GM12878 (cell line): ENCODE results near the gene SYNGR3. TPM values are rescaled to one million over a fixed set of nuclear protein-coding genes. Genes with fewer than 3 reads are reported as not detected.

Experiments
- ATAC-seq: fragments of 200-7000 bp; cut with Tn5 transposase; 3 replicates; pipeline ENCODE4 v1.9.1; 2020; ENCODE audit warnings: mild to moderate bottlenecking, moderate library complexity
- BruUV-seq: library from RNA; stranded (reverse); fragments of 400-500 nt; replicated peaks from 2 replicates; lab custom pipeline; 2021; lab: Mats Ljungman, UMichigan
- CTCF ChIA-PET: fragments of 300-600 bp; sonication (Branson Sonifier 250); formaldehyde crosslinking; extraction: SDS; loops from one replicate; lab custom pipeline; 2021; ENCODE audit warnings: inconsistent platforms; lab: Yijun Ruan, JAX
- POLR2A ChIA-PET: fragments of 350-600 bp; formaldehyde crosslinking; extraction: SDS; loops from one replicate; lab custom pipeline; 2021; ENCODE audit warnings: inconsistent platforms; lab: Charles Lee
- RAD21 ChIA-PET: fragments of 300-600 bp; sonication (Branson Sonifier 250); formaldehyde crosslinking; loops from one replicate; lab custom pipeline; 2023; ENCODE audit warnings: antibody characterized with exemption; ENCODE audit not compliant: unreplicated experiment; lab: Charles Lee
- SMC1A ChIA-PET: fragments of 300-600 bp; sonication (Branson Sonifier 250); formaldehyde crosslinking; loops from one replicate; lab custom pipeline; 2023; ENCODE audit not compliant: unreplicated experiment, uncharacterized antibody; lab: Charles Lee
- DNase-seq: peaks from one replicate; pipeline ENCODE4 v3.0.0-alpha.2; 2011; ENCODE audit warnings: low read depth, low spot score
- FAIRE-seq: peaks from 3 replicates; lab custom pipeline; 2011; peaks lifted over from hg19 to GRCh38; lab: Jason Lieb, UNC
- H2AFZ ChIP-seq: 2 replicates; pipeline ENCODE4 v1.6.0; 2011; ENCODE audit warnings: low read depth, low read length, control low read depth; ENCODE audit not compliant: control insufficient read depth
- H3K27ac ChIP-seq: 2 replicates; pipeline ENCODE4 v1.5.1; 2011; ENCODE audit warnings: control low read depth; ENCODE audit not compliant: control insufficient read depth, insufficient read depth
- H3K27me3 ChIP-seq, 2 experiments: replicated peaks in 1 of 2; 2 replicates each; pipeline versions ENCODE4 v1.6.0 to v1.6.1; 2011; ENCODE audit warnings: low read length in 1 of 2; ENCODE audit not compliant: control insufficient read depth in 2 of 2, insufficient read depth in 2 of 2
- H3K36me3 ChIP-seq, 2 experiments: 2 replicates each; pipeline ENCODE4 v1.5.1; 2011; ENCODE audit warnings: low read length in 1 of 2; ENCODE audit not compliant: control insufficient read depth in 2 of 2, insufficient read depth in 2 of 2
- H3K4me1 ChIP-seq: 2 replicates; pipeline ENCODE4 v1.6.1; 2011; ENCODE audit warnings: mild to moderate bottlenecking, low read length, moderate library complexity, mixed read lengths; ENCODE audit not compliant: control insufficient read depth, insufficient read depth
- H3K4me2 ChIP-seq: 2 replicates; pipeline ENCODE4 v1.6.0; 2011; ENCODE audit warnings: control low read depth; ENCODE audit not compliant: control insufficient read depth, insufficient read depth
- H3K4me3 ChIP-seq: fragments of 200-600 bp; sonication (generic); 2 replicates; pipeline ENCODE4 v1.5.1; 2016
- H3K79me2 ChIP-seq: 2 replicates; pipeline ENCODE4 v1.6.0; 2011; ENCODE audit warnings: low read length; ENCODE audit not compliant: control insufficient read depth, insufficient read depth
- H3K9ac ChIP-seq: 2 replicates; pipeline ENCODE4 v1.8.0; 2011; ENCODE audit warnings: low read length, control low read depth, mixed read lengths; ENCODE audit not compliant: control insufficient read depth, insufficient read depth
- H3K9me3 ChIP-seq: replicated peaks from 3 replicates; pipeline ENCODE4 v1.5.1; 2011; ENCODE audit warnings: mild to moderate bottlenecking, low read length; ENCODE audit not compliant: control insufficient read depth, insufficient read depth
- H4K20me1 ChIP-seq: 2 replicates; pipeline ENCODE4 v1.6.0; 2011; ENCODE audit not compliant: control insufficient read depth, insufficient read depth
- CHD1 ChIP-seq: IDR thresholded peaks from 2 replicates; pipeline ENCODE4 v1.6.1; 2012; ENCODE audit warnings: low read depth, low read length, improper control_type of control experiment
- EP300 ChIP-seq, 2 experiments: fragments of 150-350 bp in 1 of 2; IDR thresholded peaks; 2 replicates each; pipeline ENCODE4 v1.6.1; 2011 to 2012; ENCODE audit warnings: low read depth in 2 of 2, low read length in 2 of 2, borderline replicate concordance in 1 of 2, improper control_type of control experiment in 1 of 2, inconsistent platforms in 1 of 2; ENCODE audit not compliant: control insufficient read depth in 1 of 2
- EZH2 ChIP-seq: IDR thresholded peaks from 2 replicates; pipeline ENCODE4 v1.6.1; 2012; ENCODE audit warnings: low read depth, mild to moderate bottlenecking, control low read depth, inconsistent platforms, low read length, borderline replicate concordance; ENCODE audit not compliant: control insufficient read depth
- GATAD2B ChIP-seq: fragments of 450-650 bp; conservative IDR thresholded peaks from 2 replicates; pipeline ENCODE4 v1.6.1; 2017; ENCODE audit warnings: low read depth, mild to moderate bottlenecking, moderate library complexity
- IKZF2 ChIP-seq, 2 experiments: fragments of 450-650 bp; IDR thresholded peaks; 2 replicates each; pipeline ENCODE4 v1.6.1; 2017; ENCODE audit warnings: mild to moderate bottlenecking in 2 of 2, moderate library complexity in 2 of 2
- JUNB ChIP-seq: IDR thresholded peaks from 2 replicates; pipeline ENCODE4 v1.6.1; 2016; ENCODE audit warnings: antibody characterized with exemption, mild to moderate bottlenecking
- NFIC ChIP-seq: IDR thresholded peaks from 2 replicates; pipeline ENCODE4 v1.6.1; 2012; ENCODE audit warnings: low read depth, mild to moderate bottlenecking, inconsistent platforms, low read length, moderate library complexity
- NR2C2 ChIP-seq: IDR thresholded peaks from 2 replicates; pipeline ENCODE4 v1.6.1; 2011; ENCODE audit warnings: borderline replicate concordance, low read depth; ENCODE audit not compliant: control insufficient read depth, insufficient read length
- RUNX3 ChIP-seq: IDR thresholded peaks from 2 replicates; pipeline ENCODE4 v1.6.1; 2012; ENCODE audit warnings: low read length, inconsistent platforms
- SPI1 ChIP-seq: IDR thresholded peaks from 2 replicates; pipeline ENCODE4 v1.6.1; 2011; ENCODE audit warnings: low read depth, mild to moderate bottlenecking, low read length, moderate library complexity, borderline replicate concordance; ENCODE audit not compliant: insufficient read depth
- STAT3 ChIP-seq: IDR thresholded peaks from 2 replicates; pipeline ENCODE4 v1.6.1; 2011; ENCODE audit warnings: low read depth, low read length, improper control_type of control experiment
- YY1 ChIP-seq: IDR thresholded peaks from 2 replicates; pipeline ENCODE4 v1.6.1; 2011; ENCODE audit warnings: low read depth, mild to moderate bottlenecking, low read length
- ZBED1 ChIP-seq: IDR thresholded peaks from 2 replicates; pipeline ENCODE4 v1.6.1; 2016; ENCODE audit warnings: borderline replicate concordance
- ZNF207 ChIP-seq: fragments of 450-650 bp; IDR thresholded peaks from 2 replicates; pipeline ENCODE4 v1.6.1; 2014; ENCODE audit warnings: antibody characterized with exemption, mild to moderate bottlenecking, borderline replicate concordance
- ZNF622 ChIP-seq: fragments of 450-650 bp; IDR thresholded peaks from 2 replicates; pipeline ENCODE4 v1.6.1; 2017; ENCODE audit warnings: mild to moderate bottlenecking, inconsistent platforms
- WGBS: methylation state at CpG from one replicate; pipeline ENCODE4 v1.1.6; 2016; ENCODE audit warnings: low lambda C conversion rate; ENCODE audit not compliant: insufficient replicate concordance, insufficient coverage; ENCODE audit errors: missing lambda C conversion rate; 5-methylcytosine and 5-hydroxymethylcytosine counted together
- in situ Hi-C: fragments of 300-500 bp; cut with MboI; formaldehyde crosslinking; loops from 9 replicates; pipeline ENCODE4 v1.14.3; 2018; ENCODE audit warnings: mixed read lengths
- intact Hi-C: fragments of 100-400 bp; cut with micrococcal nuclease; formaldehyde crosslinking; loops from one replicate; pipeline ENCODE4 v1.14.2; 2022; ENCODE audit not compliant: unreplicated experiment
- polyA plus RNA-seq, 11 experiments: library from polyadenylated mRNA; depleted of rRNA in 4 of 11; unstranded in 6 of 11; stranded (reverse) in 5 of 11; fragments of >200 nt; fragmentation: Nextera tagmentation in 4 of 11; fragmentation: Illumina TruSeq in 1 of 11; extraction: Ambion mirVana in 4 of 11; extraction: Trizol in 1 of 11; gene quantifications; 1 replicate in 1 of 11; 2 replicates in 10 of 11; pipeline versions ENCODE4 v1.2.1 to v1.2.3, GENCODE V29; 2011 to 2016; ENCODE audit warnings: inconsistent platforms in 2 of 11, missing spikeins in 2 of 11, low read depth in 1 of 11
- total RNA-seq, 4 experiments: library from RNA; depleted of rRNA in 3 of 4; stranded (reverse); fragments of >200 nt in 3 of 4; fragmentation: Illumina TruSeq in 1 of 4; extraction: Trizol in 1 of 4; gene quantifications; 2 replicates each; pipeline versions ENCODE4 v1.2.1 to v1.2.3, GENCODE V29; 2013 to 2021

The SYNGR3 gene
- total and polyA plus RNA-seq, 10 of the 15 experiments (the other 5 are each of a cell fraction or from before 2014, with no cell fraction given), result 1.2 to 18.1 (median 6.6) TPM

- no peaks in the 10 kb centered on the region for H3K27me3 ChIP-seq
- no peak for TF ChIP-seq ZNF207
- no peak for TF ChIP-seq IKZF2 (IDR thresholded peaks at IDR 0.05)
- no peak for TF ChIP-seq STAT3
- no peak for TF ChIP-seq GATAD2B
- TF ChIP-seq NR2C2, result no peak
- TF ChIP-seq EP300 (IDR thresholded peaks at IDR 0.05; ENCODE audit: borderline replicate concordance in 1 of 2, control insufficient read depth in 1 of 2, low read depth in 2 of 2, low read length in 2 of 2), result no peak
- TF ChIP-seq YY1, result no peak
- TF ChIP-seq NFIC, result no peak
- no peak for TF ChIP-seq SPI1
- TF ChIP-seq RUNX3, result no peak
- TF ChIP-seq ZNF622, result no peak
- TF ChIP-seq CHD1, result no peak
- no peak for TF ChIP-seq EZH2
- no peak for TF ChIP-seq JUNB
- TF ChIP-seq ZBED1, result no peak
- TF ChIP-seq, all 136 proteins: peak for 0
- no peak overlapping the region for H3K9ac ChIP-seq
- DNase-seq, result no peak
- no peak overlapping the region for H2AFZ ChIP-seq
- ChIA-PET RAD21 (no interaction called here), POLR2A (interaction anchor here (1.5 kb wide), 1 partner anchor 9 kb away, joined by 3 read pairs; the partner anchor contains the start of genes NTHL1 and TSC2), CTCF (interaction anchor here (0.8 kb wide), 1 partner anchor 102 kb away, joined by 3 read pairs; no protein-coding TSS in a partner anchor), SMC1A (no interaction called here)
- no peaks in the 10 kb centered on the region for H3K79me2 ChIP-seq
- no peak overlapping the region for H3K4me2 ChIP-seq
- peaks cover 6% of the 10 kb centered on the region for H3K4me1 ChIP-seq
- no peak for ATAC-seq
- WGBS, result 69% methylated on average over 41 of the region's 41 CpGs
- FAIRE-seq, result no peak
- intact Hi-C loops (no loop called here), in situ Hi-C loops (no loop called here)
- no peaks in the 10 kb centered on the region for H3K9me3 ChIP-seq
- H3K36me3 ChIP-seq, result no peaks in the 10 kb centered on the region; a peak in 1 of 4 replicates
- H3K4me3 ChIP-seq, result no peak overlapping the region
- no peaks in the 10 kb centered on the region for H4K20me1 ChIP-seq
- no peak overlapping the region for H3K27ac ChIP-seq
- BruUV-seq, result no TSS peak
Observed at GRCh38 chr16:2038382-2039231, 48.8 kb downstream of the SYNGR3 start.
